Adrenal gland (tissue), 12 donors: ENCODE results near the gene LLGL2. TPM values are rescaled to one million over a fixed set of nuclear protein-coding genes. Genes with fewer than 3 reads are reported as not detected.

Experiments
- DNase-seq, 7 donors: peaks; one replicate each; pipeline ENCODE4 v3.0.0-alpha.2; 2019 to 2020
- H3K27ac ChIP-seq, 5 donors: fragments of 200-600 bp; sonication (generic) in 4 of 5; 1 replicate in 3 of 5; 2 replicates in 2 of 5; pipeline versions ENCODE4 v1.5.1 to v1.8.0; 2016 to 2020; ENCODE audit warnings: mild to moderate bottlenecking in 1 of 5
- H3K27me3 ChIP-seq: fragments of 200-600 bp; 2 replicates; pipeline ENCODE4 v1.8.0; 2021
- H3K36me3 ChIP-seq, 2 donors: fragments of 200-600 bp; replicated peaks in 1 of 2; 1 replicate in 1 of 2; 2 replicates in 1 of 2; pipeline versions ENCODE4 v1.5.1 to v1.8.0; 2018 to 2022
- H3K4me1 ChIP-seq, 2 donors: fragments of 200-600 bp; replicated peaks in 1 of 2; 1 replicate in 1 of 2; 2 replicates in 1 of 2; pipeline versions ENCODE4 v1.5.1 to v1.8.0; 2018 to 2021
- H3K4me3 ChIP-seq, 4 donors: fragments of 200-600 bp; sonication (generic) in 3 of 4; one replicate each; pipeline ENCODE4 v1.5.1; 2016 to 2018
- H3K9me3 ChIP-seq, 3 donors: fragments of 200-600 bp; sonication (generic) in 1 of 3; replicated peaks in 1 of 3; 1 replicate in 2 of 3; 2 replicates in 1 of 3; pipeline versions ENCODE4 v1.5.1 to v1.8.0; 2016 to 2021
- POLR2A ChIP-seq, 2 donors: fragments of 450-650 bp; IDR thresholded peaks; one replicate each; pipeline ENCODE4 v1.6.1; 2017; ENCODE audit warnings: antibody characterized with exemption in 2 of 2, mild to moderate bottlenecking in 2 of 2, moderate library complexity in 1 of 2
- WGBS, 4 donors: extraction: QIAGEN DNeasy Blood & Tissue Kit in 2 of 4; methylation state at CpG; one replicate each; pipeline versions ENCODE4 v1.1.5 to v1.1.7; 2013 to 2017; 5-methylcytosine and 5-hydroxymethylcytosine counted together
- intact Hi-C, 2 donors: fragments of 100-400 bp; cut with DNase I; formaldehyde crosslinking; loops; one replicate each; pipeline versions ENCODE4 v1.14.1 to v1.15.0; 2022 to 2023
- polyA plus RNA-seq, 3 donors: library from polyadenylated mRNA; stranded (reverse); fragments of 200-250 nt in 2 of 3; fragments of 350-450 nt in 1 of 3; fragmentation: Illumina TruSeq in 1 of 3; extraction: RNeasy Lipid Tissue Mini Kit (QIAGEN cat#74804) in 1 of 3; gene quantifications; one replicate each; pipeline ENCODE4 v1.2.3, GENCODE V29; 2013 to 2014
- total RNA-seq, 9 donors: library from RNA; depleted of rRNA in 4 of 9; stranded (reverse); fragments of >200 nt in 4 of 9; fragments of 120-200 nt in 1 of 9; fragmentation: NEBNext Ultra II Directional in 1 of 9; extraction: Animal tissue kit (Norgen Biotek cat#: 25700) in 1 of 9; gene quantifications; one replicate each; pipeline versions ENCODE4 v1.1.0 to v1.2.4, GENCODE V29; 2013 to 2023
- TF ChIP-seq, protein P1 (sequence below), 6 experiments: fragments of 450-650 bp in 4 of 6; fragments of 200-600 bp in 2 of 6; sonication (generic) in 1 of 6; IDR thresholded peaks; 1 replicate in 5 of 6; 2 replicates in 1 of 6; pipeline versions ENCODE4 v1.5.1 to v1.8.0; 2016 to 2021; ENCODE audit warnings: antibody characterized with exemption in 6 of 6, mild to moderate bottlenecking in 2 of 6, moderate library complexity in 1 of 6
- donor health status: healthy with polysubstance abuse.
- donor health status: Bipolar disorder and iron deficiency.
- donor health status: DM: yes; HTN: yes; CAD: no.
- donor health status: DM: no; HTN: no; CAD: no.
- donor health status: DM: no; HTN: no; CAD: no.
- donor health status: DM: yes; HTN: yes; CAD: no.

LLGL2 gene
- total and polyA plus RNA-seq, 12 donors: 1.2 to 90.3 (median 23.8) TPM

DNA sequence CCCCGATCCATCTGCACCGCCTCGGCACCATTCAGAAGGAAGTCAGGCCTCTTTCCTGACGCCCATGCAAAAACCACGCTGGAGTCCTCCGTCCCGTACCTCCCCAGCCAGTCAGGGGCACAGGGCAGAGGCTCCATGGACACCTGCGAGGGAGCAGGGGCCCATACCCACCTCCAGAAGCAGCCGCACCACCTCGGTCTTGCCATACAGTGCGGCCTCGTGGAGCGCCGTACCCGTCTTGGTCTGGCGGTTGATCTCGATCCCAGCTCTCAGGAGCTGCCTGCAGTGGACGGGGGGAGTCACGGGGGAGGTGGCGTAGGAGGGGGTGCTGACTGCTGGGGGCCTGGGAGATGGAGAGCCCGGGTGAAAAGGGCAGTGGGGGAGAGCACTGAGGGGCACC lies 19.4 kb upstream of the LLGL2 start:
- peaks cover 0 to 23% of the 10 kb centered on the region in 2 donors for H3K4me1 ChIP-seq
- no peaks in the 10 kb centered on the region for H3K9me3 ChIP-seq
- no peaks in the 10 kb centered on the region for H3K27me3 ChIP-seq
- peaks cover 0 to 55% of the 10 kb centered on the region in 2 donors for H3K36me3 ChIP-seq
- TF ChIP-seq, protein P1, sequence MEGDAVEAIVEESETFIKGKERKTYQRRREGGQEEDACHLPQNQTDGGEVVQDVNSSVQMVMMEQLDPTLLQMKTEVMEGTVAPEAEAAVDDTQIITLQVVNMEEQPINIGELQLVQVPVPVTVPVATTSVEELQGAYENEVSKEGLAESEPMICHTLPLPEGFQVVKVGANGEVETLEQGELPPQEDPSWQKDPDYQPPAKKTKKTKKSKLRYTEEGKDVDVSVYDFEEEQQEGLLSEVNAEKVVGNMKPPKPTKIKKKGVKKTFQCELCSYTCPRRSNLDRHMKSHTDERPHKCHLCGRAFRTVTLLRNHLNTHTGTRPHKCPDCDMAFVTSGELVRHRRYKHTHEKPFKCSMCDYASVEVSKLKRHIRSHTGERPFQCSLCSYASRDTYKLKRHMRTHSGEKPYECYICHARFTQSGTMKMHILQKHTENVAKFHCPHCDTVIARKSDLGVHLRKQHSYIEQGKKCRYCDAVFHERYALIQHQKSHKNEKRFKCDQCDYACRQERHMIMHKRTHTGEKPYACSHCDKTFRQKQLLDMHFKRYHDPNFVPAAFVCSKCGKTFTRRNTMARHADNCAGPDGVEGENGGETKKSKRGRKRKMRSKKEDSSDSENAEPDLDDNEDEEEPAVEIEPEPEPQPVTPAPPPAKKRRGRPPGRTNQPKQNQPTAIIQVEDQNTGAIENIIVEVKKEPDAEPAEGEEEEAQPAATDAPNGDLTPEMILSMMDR (IDR thresholded peaks at IDR 0.05): no peak
- no peak for TF ChIP-seq POLR2A (IDR thresholded peaks at IDR 0.05)
- intact Hi-C loops: no loop called here
- peak in 1 of 7 donors; percentile 50 for DNase-seq
- H3K27ac ChIP-seq: no peak overlapping the region
- H3K4me3 ChIP-seq: no peak overlapping the region
- WGBS, 4 donors: 82 to 97% (median 86%) methylated on average over 7 to 21 of the region's 21 CpGs

DNA sequence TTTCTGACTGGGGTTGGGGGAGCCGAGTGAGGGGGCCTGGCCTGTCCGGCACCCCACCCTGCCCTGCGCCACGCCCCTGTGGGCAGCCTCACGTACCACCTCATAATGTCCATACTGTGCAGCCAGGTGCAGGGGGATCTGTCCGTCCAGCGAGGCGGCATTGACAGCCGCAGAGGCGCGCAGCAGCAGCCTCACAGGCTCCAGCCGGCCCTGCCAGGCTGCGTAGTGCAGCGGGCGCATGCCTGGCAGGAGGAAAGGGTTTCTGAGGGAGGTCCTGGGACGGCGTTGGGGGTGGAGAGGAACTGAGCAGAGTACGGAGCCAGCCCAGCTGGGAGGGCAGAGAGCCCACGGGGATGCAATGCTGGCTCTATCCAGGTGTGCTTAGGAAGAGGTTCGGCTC lies 18.6 kb upstream of the LLGL2 start:
- Histone ChIP-seq H3K27me3 (no peaks in the 10 kb centered on the region), H3K27ac (peak overlapping the region in 1 of 5 donors; percentile 16), H3K4me3 (no peak overlapping the region), H3K9me3 (no peaks in the 10 kb centered on the region), H3K36me3 (peaks cover 0 to 53% of the 10 kb centered on the region in 2 donors), H3K4me1 (peaks cover 5 to 30% of the 10 kb centered on the region in 2 donors)
- no peak for TF ChIP-seq POLR2A (IDR thresholded peaks at IDR 0.05)
- TF ChIP-seq, protein P1 (IDR thresholded peaks at IDR 0.05): no peak
- intact Hi-C loops: no loop called here
- 88 to 94% (median 90%) methylated on average over 10 to 20 of the region's 20 CpGs for whole genome bisulfite sequencing, 4 donors
- DNase-seq: peak in 1 of 7 donors; percentile 49

DNA sequence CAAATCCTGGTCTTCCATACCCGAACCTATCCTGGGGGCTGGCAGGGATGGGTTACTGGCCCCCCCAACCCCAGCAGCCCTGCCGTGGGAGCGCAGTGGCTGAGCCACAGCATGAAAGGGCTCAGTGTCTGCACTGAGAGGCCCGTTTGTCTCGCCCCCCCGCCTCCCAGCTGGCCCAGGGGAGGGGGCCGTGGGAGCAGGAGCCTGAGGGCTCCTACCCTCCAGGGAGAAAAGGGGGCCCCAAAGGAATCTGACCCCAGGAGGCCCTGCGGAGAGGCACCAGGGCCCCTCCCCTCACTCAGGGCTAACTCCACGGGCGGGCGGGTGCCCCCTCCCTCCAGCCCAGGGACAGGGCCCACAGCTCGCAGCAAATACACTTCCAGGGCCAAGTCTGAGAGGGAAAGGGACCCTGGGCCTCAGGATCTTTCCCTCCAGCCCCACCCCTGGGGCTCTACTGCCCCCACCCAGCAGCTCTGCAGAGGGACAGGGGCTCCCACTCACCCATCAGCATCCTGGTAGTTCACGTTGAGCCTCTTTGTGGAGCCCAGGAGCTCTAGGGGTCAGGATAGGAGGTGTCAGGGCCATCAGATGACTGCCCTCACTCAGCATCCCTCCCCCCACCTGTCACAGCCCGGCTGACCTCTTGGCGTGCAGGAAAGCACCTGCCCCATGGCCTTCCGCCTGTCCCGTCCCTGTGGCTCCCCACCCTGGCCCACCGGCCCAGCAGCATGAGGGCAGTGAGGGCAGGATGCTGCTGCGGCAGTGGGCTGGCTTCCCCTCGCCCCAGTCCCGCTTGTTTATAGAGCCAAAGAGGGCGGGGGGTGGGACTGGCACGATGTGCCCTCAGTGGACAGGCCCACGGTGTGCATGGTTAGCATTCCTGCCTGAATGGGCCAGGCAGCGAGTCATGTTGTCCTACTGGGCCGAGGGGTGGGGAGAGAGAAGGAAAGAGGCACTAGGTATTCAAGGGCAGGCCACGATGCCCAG lies 17.5 kb upstream of the LLGL2 start:
- DNase-seq: peak in 1 of 7 donors; percentile 52
- TF ChIP-seq POLR2A (IDR thresholded peaks at IDR 0.05): no peak
- TF ChIP-seq, protein P1 (IDR thresholded peaks at IDR 0.05): no peak
- H3K4me1 ChIP-seq: peaks cover 13 to 42% of the 10 kb centered on the region in 2 donors
- no peak overlapping the region for H3K4me3 ChIP-seq
- H3K9me3 ChIP-seq: no peaks in the 10 kb centered on the region
- intact Hi-C loops: no loop called here
- no peaks in the 10 kb centered on the region for H3K27me3 ChIP-seq
- peaks cover 0 to 47% of the 10 kb centered on the region in 2 donors for H3K36me3 ChIP-seq
- H3K27ac ChIP-seq: peak overlapping the region in 3 of 5 donors; percentile 32 to 93 (median 46)
- WGBS, 4 donors: 62 to 76% (median 70%) methylated on average over 8 to 27 of the region's 27 CpGs

DNA sequence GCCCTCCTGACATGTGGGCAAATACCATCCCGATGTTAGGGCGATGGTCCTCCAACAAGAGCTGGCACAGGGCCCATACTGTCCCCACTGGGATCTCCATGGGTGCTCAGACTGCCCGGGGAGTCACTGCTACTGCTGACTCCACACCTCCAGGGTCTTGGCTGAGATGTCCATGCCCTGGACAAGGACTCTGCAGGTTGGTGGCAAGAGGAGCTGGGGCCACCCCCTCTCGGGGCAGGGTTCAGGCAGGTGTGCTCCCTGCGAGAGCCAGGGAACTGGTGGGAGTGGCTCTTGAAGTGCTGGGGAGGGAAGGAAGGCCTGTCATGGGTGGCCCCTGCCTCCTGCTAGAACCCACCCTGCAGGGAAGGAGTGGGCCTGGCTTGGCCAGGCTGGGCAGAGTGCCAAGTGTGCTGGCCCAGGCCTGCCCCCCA lies 16.6 kb upstream of the LLGL2 start:
- no peaks in the 10 kb centered on the region for H3K27me3 ChIP-seq
- H3K4me1 ChIP-seq: peaks cover 20 to 51% of the 10 kb centered on the region in 2 donors
- no peaks in the 10 kb centered on the region for H3K9me3 ChIP-seq
- WGBS, 4 donors: 56 to 67% (median 63%) methylated on average over 1 to 5 of the region's 5 CpGs; no CpG with 5 or more reads in 1 of the 4 donors
- peak overlapping the region in 3 of 5 donors; percentile 32 to 93 (median 46) for H3K27ac ChIP-seq
- TF ChIP-seq, protein P1 (IDR thresholded peaks at IDR 0.05): no peak
- TF ChIP-seq POLR2A (IDR thresholded peaks at IDR 0.05): no peak
- H3K4me3 ChIP-seq: no peak overlapping the region
- peaks cover 0 to 39% of the 10 kb centered on the region in 2 donors for H3K36me3 ChIP-seq
- intact Hi-C loops: no loop called here
- DNase-seq: peak in 1 of 7 donors; percentile 51
